ENCODE data around the gene LHFPL2.

The LHFPL2 gene

GRCh38 chr5:78665534-78665933, 17.0 kb upstream of the LHFPL2 start:
- H3K4me1 ChIP-seq: no peaks in the 10 kb centered on the region
- H3K27ac ChIP-seq: no peak overlapping the region
- TF ChIP-seq, protein P1, sequence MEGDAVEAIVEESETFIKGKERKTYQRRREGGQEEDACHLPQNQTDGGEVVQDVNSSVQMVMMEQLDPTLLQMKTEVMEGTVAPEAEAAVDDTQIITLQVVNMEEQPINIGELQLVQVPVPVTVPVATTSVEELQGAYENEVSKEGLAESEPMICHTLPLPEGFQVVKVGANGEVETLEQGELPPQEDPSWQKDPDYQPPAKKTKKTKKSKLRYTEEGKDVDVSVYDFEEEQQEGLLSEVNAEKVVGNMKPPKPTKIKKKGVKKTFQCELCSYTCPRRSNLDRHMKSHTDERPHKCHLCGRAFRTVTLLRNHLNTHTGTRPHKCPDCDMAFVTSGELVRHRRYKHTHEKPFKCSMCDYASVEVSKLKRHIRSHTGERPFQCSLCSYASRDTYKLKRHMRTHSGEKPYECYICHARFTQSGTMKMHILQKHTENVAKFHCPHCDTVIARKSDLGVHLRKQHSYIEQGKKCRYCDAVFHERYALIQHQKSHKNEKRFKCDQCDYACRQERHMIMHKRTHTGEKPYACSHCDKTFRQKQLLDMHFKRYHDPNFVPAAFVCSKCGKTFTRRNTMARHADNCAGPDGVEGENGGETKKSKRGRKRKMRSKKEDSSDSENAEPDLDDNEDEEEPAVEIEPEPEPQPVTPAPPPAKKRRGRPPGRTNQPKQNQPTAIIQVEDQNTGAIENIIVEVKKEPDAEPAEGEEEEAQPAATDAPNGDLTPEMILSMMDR (IDR thresholded peaks at IDR 0.05): no peak

DNA sequence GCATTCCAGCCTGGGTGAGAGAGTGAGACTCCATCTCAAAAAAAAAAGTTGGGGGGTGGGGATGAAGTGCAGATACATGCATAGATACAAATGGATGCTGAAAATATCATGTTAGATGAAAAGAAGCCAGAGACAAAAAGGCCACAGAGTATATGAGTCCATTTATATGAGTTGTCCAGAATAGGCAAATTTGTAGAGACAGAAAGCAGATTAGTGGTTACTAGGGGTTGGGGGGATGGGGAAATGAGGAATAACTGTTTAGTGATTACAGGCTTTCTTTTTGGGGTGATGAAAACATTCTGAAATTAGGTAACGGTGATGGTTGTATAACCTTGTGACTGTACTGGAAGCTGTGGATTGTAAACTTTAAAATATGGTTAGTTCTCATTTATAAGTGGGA, 13.8 kb upstream of the LHFPL2 start:
- TF ChIP-seq, protein P1 (IDR thresholded peaks at IDR 0.05): no peak
- H3K27me3 ChIP-seq (ENCODE audit: control insufficient read depth, insufficient read depth, low read length): no peaks in the 10 kb centered on the region
- H3K9ac ChIP-seq: no peak overlapping the region
- no peaks in the 10 kb centered on the region for H3K9me3 ChIP-seq (ENCODE audit: control insufficient read depth, low read length)
- no peak overlapping the region for H3K4me2 ChIP-seq (ENCODE audit: low read length)
- no peak overlapping the region for H3K27ac ChIP-seq
- H2AFZ ChIP-seq: no peak overlapping the region
- peaks cover 8% of the 10 kb centered on the region for H3K4me1 ChIP-seq
- H3K79me2 ChIP-seq: no peaks in the 10 kb centered on the region
- no peak overlapping the region for H3K4me3 ChIP-seq (ENCODE audit: low read depth, low read length)
- H3K36me3 ChIP-seq (ENCODE audit: control insufficient read depth, insufficient read depth, low read length): no peaks in the 10 kb centered on the region

More at GRCh38 chr5:78665534-78665933, 17.0 kb upstream of the LHFPL2 start:
- H3K4me3 ChIP-seq (ENCODE audit: low read depth, low read length): no peak overlapping the region
- no peak overlapping the region for H3K4me2 ChIP-seq (ENCODE audit: low read length)
- no peaks in the 10 kb centered on the region for H3K9me3 ChIP-seq (ENCODE audit: control insufficient read depth, low read length)
- H3K9ac ChIP-seq: no peak overlapping the region
- H3K79me2 ChIP-seq: no peaks in the 10 kb centered on the region
- no peaks in the 10 kb centered on the region for H3K36me3 ChIP-seq (ENCODE audit: control insufficient read depth, insufficient read depth, low read length)
- H2AFZ ChIP-seq: no peak overlapping the region
- H3K27me3 ChIP-seq (ENCODE audit: control insufficient read depth, insufficient read depth, low read length): no peaks in the 10 kb centered on the region

DNA sequence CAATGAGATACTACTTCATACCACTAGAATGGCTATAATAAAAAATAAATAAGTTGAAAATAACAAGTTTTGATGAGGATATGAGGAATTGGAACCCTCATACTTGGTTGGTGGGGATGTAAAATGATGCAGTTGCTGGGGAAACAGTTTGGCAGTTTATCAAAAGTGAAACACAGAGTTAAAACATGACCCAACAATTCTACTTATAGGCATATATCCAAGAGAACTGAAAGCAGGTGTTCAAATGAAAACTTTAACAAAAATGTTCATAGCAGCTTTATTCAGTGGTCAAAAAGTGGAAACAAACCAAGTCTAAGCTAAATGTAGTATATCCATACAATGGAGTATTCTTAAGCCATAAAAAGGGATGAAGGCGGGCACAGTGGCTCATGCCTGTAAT, 13.1 kb upstream of the LHFPL2 start:
- H3K9ac ChIP-seq: no peak overlapping the region
- no peaks in the 10 kb centered on the region for H3K9me3 ChIP-seq (ENCODE audit: control insufficient read depth, low read length)
- no peak overlapping the region for H3K27ac ChIP-seq
- no peaks in the 10 kb centered on the region for H3K27me3 ChIP-seq (ENCODE audit: control insufficient read depth, insufficient read depth, low read length)
- H3K4me2 ChIP-seq (ENCODE audit: low read length): no peak overlapping the region
- H3K79me2 ChIP-seq: no peaks in the 10 kb centered on the region
- H3K4me3 ChIP-seq (ENCODE audit: low read depth, low read length): no peak overlapping the region
- TF ChIP-seq, protein P1 (IDR thresholded peaks at IDR 0.05): no peak
- no peak overlapping the region for H2AFZ ChIP-seq
- peaks cover 8% of the 10 kb centered on the region for H3K4me1 ChIP-seq
- H3K36me3 ChIP-seq (ENCODE audit: control insufficient read depth, insufficient read depth, low read length): no peaks in the 10 kb centered on the region

DNA sequence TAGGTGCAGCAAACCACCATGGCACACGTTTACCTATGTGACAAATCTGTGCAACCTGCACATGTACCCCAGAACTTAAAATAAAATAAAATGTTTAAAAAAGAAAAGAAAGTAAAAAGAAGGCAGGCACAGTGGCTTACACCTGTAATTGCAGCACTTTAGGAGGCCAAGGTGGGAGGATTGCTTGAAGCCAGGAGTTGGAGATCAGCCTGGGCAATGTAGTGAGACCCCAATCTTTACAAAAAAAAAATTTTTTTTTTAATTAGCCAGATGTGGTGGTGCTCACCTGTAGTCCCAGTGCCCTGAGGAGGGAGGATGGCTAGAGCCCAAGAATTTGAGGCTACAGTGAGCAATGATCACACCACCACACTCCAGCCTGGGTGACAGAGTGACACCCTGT, 12.5 kb upstream of the LHFPL2 start:
- H3K27me3 ChIP-seq (ENCODE audit: control insufficient read depth, insufficient read depth, low read length): no peaks in the 10 kb centered on the region
- H3K27ac ChIP-seq: no peak overlapping the region
- no peak overlapping the region for H3K4me3 ChIP-seq (ENCODE audit: low read depth, low read length)
- H3K79me2 ChIP-seq: no peaks in the 10 kb centered on the region
- H3K36me3 ChIP-seq (ENCODE audit: control insufficient read depth, insufficient read depth, low read length): no peaks in the 10 kb centered on the region
- no peak overlapping the region for H3K4me2 ChIP-seq (ENCODE audit: low read length)
- peaks cover 8% of the 10 kb centered on the region for H3K4me1 ChIP-seq
- TF ChIP-seq, protein P1 (IDR thresholded peaks at IDR 0.05): no peak
- no peak overlapping the region for H3K9ac ChIP-seq
- no peaks in the 10 kb centered on the region for H3K9me3 ChIP-seq (ENCODE audit: control insufficient read depth, low read length)
- no peak overlapping the region for H2AFZ ChIP-seq

GRCh38 chr5:78660401-78660800, 11.8 kb upstream of the LHFPL2 start:
- Histone ChIP-seq H3K4me3 (ENCODE audit: low read depth, low read length) (no peak overlapping the region), H3K79me2 (no peaks in the 10 kb centered on the region), H2AFZ (no peak overlapping the region), H3K9ac (no peak overlapping the region), H3K27me3 (ENCODE audit: control insufficient read depth, insufficient read depth, low read length) (no peaks in the 10 kb centered on the region), H3K9me3 (ENCODE audit: control insufficient read depth, low read length) (no peaks in the 10 kb centered on the region), H3K4me1 (peaks cover 8% of the 10 kb centered on the region), H3K4me2 (ENCODE audit: low read length) (no peak overlapping the region), H3K36me3 (ENCODE audit: control insufficient read depth, insufficient read depth, low read length) (no peaks in the 10 kb centered on the region), H3K27ac (no peak overlapping the region)
- TF ChIP-seq, protein P1 (IDR thresholded peaks at IDR 0.05): no peak

Measured in parathyroid adenoma (tissue), 2 donors.